H1 (cell line): ENCODE measurements around the gene BMI1. TPM values are rescaled to one million over a fixed set of nuclear protein-coding genes. Genes with fewer than 3 reads are reported as not detected.

Source experiments
- CTCF ChIA-PET: fragments of 300-600 bp; sonication (Branson Sonifier 250); formaldehyde crosslinking; loops from one replicate; lab custom pipeline; 2021; ENCODE audit not compliant: partially characterized antibody; lab: Charles Lee
- POLR2A ChIA-PET: fragments of 300-600 bp; sonication (Branson Sonifier 250); formaldehyde crosslinking; loops from one replicate; lab custom pipeline; 2021; ENCODE audit warnings: inconsistent platforms; ENCODE audit not compliant: partially characterized antibody; lab: Charles Lee
- DNase-seq, 2 experiments: peaks; one replicate each; pipeline versions ENCODE4 v3.0.0 to v3.0.0-alpha.2; 2010 to 2022; ENCODE audit warnings: low spot score in 2 of 2, low read depth in 1 of 2, mixed read lengths in 1 of 2
- FAIRE-seq: peaks from 2 replicates; lab custom pipeline; 2011; peaks lifted over from hg19 to GRCh38; lab: Jason Lieb, UNC
- H2AFZ ChIP-seq: 2 replicates; pipeline ENCODE4 v1.8.1; 2012; ENCODE audit warnings: low read length, inconsistent platforms
- H2AK5ac ChIP-seq: 2 replicates; pipeline ENCODE4 v1.6.1; 2013; ENCODE audit warnings: low read depth, low read length
- H2BK120ac ChIP-seq: replicated peaks from 2 replicates; pipeline ENCODE3; 2013; ENCODE audit warnings: low read depth, low read length, inconsistent platforms
- H2BK12ac ChIP-seq: 2 replicates; pipeline ENCODE4 v1.6.1; 2013; ENCODE audit warnings: low read depth, low read length
- H2BK15ac ChIP-seq: 2 replicates; pipeline ENCODE4 v1.6.1; 2013; ENCODE audit warnings: low read length
- H2BK20ac ChIP-seq: 2 replicates; pipeline ENCODE4 v1.6.1; 2013; ENCODE audit warnings: low read length
- H2BK5ac ChIP-seq: 2 replicates; pipeline ENCODE4 v1.6.1; 2013; ENCODE audit warnings: low read depth, low read length
- H3K14ac ChIP-seq: 2 replicates; pipeline ENCODE4 v1.6.1; 2013; ENCODE audit warnings: inconsistent platforms; ENCODE audit not compliant: insufficient read length
- H3K18ac ChIP-seq: 2 replicates; pipeline ENCODE4 v1.6.1; 2013; ENCODE audit warnings: low read length; ENCODE audit errors: extremely low read depth
- H3K23ac ChIP-seq: 2 replicates; pipeline ENCODE4 v1.6.1; 2013; ENCODE audit warnings: inconsistent platforms; ENCODE audit not compliant: insufficient read length
- H3K23me2 ChIP-seq: 2 replicates; pipeline ENCODE4 v1.6.1; 2013; ENCODE audit warnings: low read depth, low read length
- H3K27ac ChIP-seq: 2 replicates; pipeline ENCODE4 v1.6.1; 2011; ENCODE audit warnings: low read depth, low read length, inconsistent platforms
- H3K27me3 ChIP-seq, 4 experiments: replicated peaks in 1 of 4; 1 replicate in 1 of 4; 2 replicates in 3 of 4; pipeline versions ENCODE4 v1.6.1 to v1.8.1; 2011 to 2013; ENCODE audit warnings: low read length in 3 of 4, mild to moderate bottlenecking in 3 of 4, inconsistent platforms in 2 of 4, mixed read lengths in 2 of 4, moderate library complexity in 1 of 4; ENCODE audit not compliant: control insufficient read depth in 3 of 4, insufficient read depth in 3 of 4; ENCODE audit errors: extremely low read depth in 1 of 4
- H3K36me3 ChIP-seq, 4 experiments: 2 replicates each; pipeline versions ENCODE4 v1.6.1 to v1.8.1; 2011 to 2013; ENCODE audit warnings: mild to moderate bottlenecking in 4 of 4, low read length in 3 of 4, moderate library complexity in 2 of 4, control low read depth in 1 of 4, inconsistent platforms in 1 of 4; ENCODE audit not compliant: insufficient read depth in 4 of 4, control insufficient read depth in 2 of 4
- H3K4ac ChIP-seq: replicated peaks from 2 replicates; pipeline ENCODE3; 2013; ENCODE audit warnings: low read length, low read depth, mixed read lengths, inconsistent platforms; ENCODE audit not compliant: insufficient read length
- H3K4me1 ChIP-seq, 4 experiments: replicated peaks in 1 of 4; 1 replicate in 1 of 4; 2 replicates in 3 of 4; pipeline versions ENCODE4 v1.6.1 to v1.8.1; 2011 to 2013; ENCODE audit warnings: low read length in 3 of 4, inconsistent platforms in 2 of 4, mixed read lengths in 1 of 4; ENCODE audit not compliant: insufficient read depth in 4 of 4, control insufficient read depth in 3 of 4
- H3K4me2 ChIP-seq, 2 experiments: 2 replicates each; pipeline versions ENCODE4 v1.6.1 to v1.8.1; 2011 to 2013; ENCODE audit warnings: low read depth in 2 of 2, low read length in 2 of 2, control low read depth in 1 of 2, inconsistent platforms in 1 of 2, mild to moderate bottlenecking in 1 of 2; ENCODE audit not compliant: insufficient read depth in 1 of 2
- H3K4me3 ChIP-seq, 4 experiments: fragments of 200-600, 300-600 bp in 1 of 4; sonication (generic), shearing (Covaris generic), sonication (Bioruptor Twin) in 1 of 4; 2 replicates each; pipeline versions ENCODE4 v1.5.1 to v1.8.1; 2011 to 2016; ENCODE audit warnings: low read length in 4 of 4, low read depth in 3 of 4, control low read depth in 2 of 4, inconsistent platforms in 2 of 4, mild to moderate bottlenecking in 2 of 4, mixed read lengths in 1 of 4, moderate library complexity in 1 of 4; ENCODE audit not compliant: insufficient read depth in 2 of 4; ENCODE audit errors: extremely low read depth in 1 of 4
- H3K56ac ChIP-seq: replicated peaks from 2 replicates; pipeline ENCODE3; 2013; ENCODE audit warnings: low read depth, mild to moderate bottlenecking, mixed read lengths, low read length, inconsistent platforms; ENCODE audit not compliant: insufficient read length
- H3K79me1 ChIP-seq: 2 replicates; pipeline ENCODE4 v1.6.1; 2013; ENCODE audit warnings: low read depth, low read length, control low read depth
- H3K79me2 ChIP-seq, 2 experiments: 2 replicates each; pipeline versions ENCODE4 v1.6.1 to v1.8.1; 2012 to 2013; ENCODE audit warnings: low read length in 2 of 2, mild to moderate bottlenecking in 2 of 2, inconsistent platforms in 1 of 2; ENCODE audit not compliant: insufficient read depth in 2 of 2, control insufficient read depth in 1 of 2
- H3K9ac ChIP-seq, 4 experiments: replicated peaks in 1 of 4; 1 replicate in 1 of 4; 2 replicates in 3 of 4; pipeline versions ENCODE4 v1.6.1 to v1.8.1; 2011 to 2013; ENCODE audit warnings: low read depth in 3 of 4, low read length in 3 of 4, control low read depth in 2 of 4, mild to moderate bottlenecking in 2 of 4, moderate library complexity in 2 of 4, inconsistent platforms in 1 of 4; ENCODE audit errors: extremely low read depth in 1 of 4
- H3K9me3 ChIP-seq, 2 experiments: 2 replicates each; pipeline versions ENCODE4 v1.6.1 to v1.8.1; 2012 to 2013; ENCODE audit warnings: mild to moderate bottlenecking in 2 of 2, moderate library complexity in 2 of 2, control low read depth in 1 of 2, inconsistent platforms in 1 of 2, low read depth in 1 of 2, low read length in 1 of 2, mixed read lengths in 1 of 2; ENCODE audit not compliant: insufficient read depth in 2 of 2
- H4K20me1 ChIP-seq, 2 experiments: replicated peaks in 1 of 2; 2 replicates each; pipeline versions ENCODE3 to v1.8.1; 2011 to 2013; ENCODE audit warnings: inconsistent platforms in 2 of 2, low read length in 2 of 2, mild to moderate bottlenecking in 1 of 2; ENCODE audit not compliant: insufficient read depth in 2 of 2, control insufficient read depth in 1 of 2
- H4K5ac ChIP-seq: 2 replicates; pipeline ENCODE4 v1.6.1; 2013; ENCODE audit warnings: low read length, low read depth, mixed read lengths, inconsistent platforms; ENCODE audit not compliant: insufficient read length
- H4K8ac ChIP-seq: 2 replicates; pipeline ENCODE4 v1.8.0; 2013; ENCODE audit warnings: mild to moderate bottlenecking, moderate library complexity, low read length, inconsistent platforms; ENCODE audit not compliant: insufficient read depth; ENCODE audit errors: extremely low read depth
- H4K91ac ChIP-seq: replicated peaks from 2 replicates; pipeline ENCODE3; 2013; ENCODE audit warnings: low read length, mixed read lengths, inconsistent platforms; ENCODE audit not compliant: insufficient read length
- CBX5 ChIP-seq: fragments of 300-800, 300-1000 bp; sonication (generic); IDR thresholded peaks from 2 replicates; pipeline ENCODE4 v1.7.1; 2016; ENCODE audit warnings: antibody characterized with exemption, low read length, low read depth
- GTF2F1 ChIP-seq: IDR thresholded peaks from 2 replicates; pipeline ENCODE4 v1.6.1; 2012; ENCODE audit warnings: low read depth, low read length, improper control_type of control experiment, borderline replicate concordance
- HDAC2 ChIP-seq, 2 experiments: fragments of 300-600 bp in 1 of 2; sonication (generic) in 1 of 2; IDR thresholded peaks; 2 replicates each; pipeline ENCODE4 v1.6.1; 2011 to 2012; ENCODE audit warnings: low read depth in 2 of 2, low read length in 2 of 2, mild to moderate bottlenecking in 2 of 2, moderate library complexity in 2 of 2, borderline replicate concordance in 1 of 2, inconsistent platforms in 1 of 2
- JUN ChIP-seq: IDR thresholded peaks from 2 replicates; pipeline ENCODE4 v1.6.1; 2011; ENCODE audit warnings: low read depth, mild to moderate bottlenecking, improper control_type of control experiment, low read length
- KDM4A ChIP-seq: IDR thresholded peaks from one replicate; pipeline ENCODE4 v1.7.1; 2012; ENCODE audit warnings: low read depth, mild to moderate bottlenecking, moderate library complexity, low read length, inconsistent platforms; ENCODE audit not compliant: severe bottlenecking
- RNF2 ChIP-seq: fragments of 200-900, 300-1000 bp; sonication (generic); IDR thresholded peaks from 2 replicates; pipeline ENCODE4 v1.7.1; 2016; ENCODE audit warnings: borderline replicate concordance, low read depth, mild to moderate bottlenecking, antibody characterized with exemption, low read length; ENCODE audit not compliant: poor library complexity, severe bottlenecking; ENCODE audit errors: missing control alignments
- SIX5 ChIP-seq: IDR thresholded peaks from 2 replicates; pipeline ENCODE4 v1.6.1; 2011; ENCODE audit warnings: mild to moderate bottlenecking, low read depth, low read length
- SUZ12 ChIP-seq: fragments of 200-600 bp; sonication (generic); IDR thresholded peaks from 2 replicates; pipeline ENCODE4 v1.6.1; 2012; ENCODE audit warnings: mild to moderate bottlenecking, inconsistent platforms, low read length, moderate library complexity, mixed read lengths
- ZNF274 ChIP-seq: IDR thresholded peaks from 2 replicates; pipeline ENCODE4 v1.7.0; 2012; ENCODE audit warnings: low read length, borderline replicate concordance; ENCODE audit errors: extremely low read depth
- polyA plus RNA-seq, 7 experiments: library from polyadenylated mRNA; depleted of rRNA in 3 of 7; stranded (reverse) in 5 of 7; unstranded in 2 of 7; fragments of >200 nt in 5 of 7; fragments of 200-250 nt in 2 of 7; gene quantifications; 1 replicate in 5 of 7; 2 replicates in 1 of 7; 4 replicates in 1 of 7; pipeline versions ENCODE4 v1.2.1 to v1.2.3, GENCODE V29; 2011 to 2013; ENCODE audit warnings: missing spikeins in 2 of 7, mixed read lengths in 2 of 7
- total RNA-seq: library from RNA; stranded (reverse); fragmentation: NEBNext Ultra II Directional; extraction: Animal tissue kit (Norgen Biotek cat#: 25700); gene quantifications from 2 replicates; pipeline ENCODE4 v1.2.1, GENCODE V29; 2021

BMI1 gene
- total and polyA plus RNA-seq, 2 of the 8 experiments (the other 6 are each of a cell fraction or from before 2014, with no cell fraction given) = 2.8 to 10.7 TPM

GRCh38 chr10:22366435-22366703, 45.5 kb downstream of the BMI1 start:
- H2AFZ ChIP-seq = no peak overlapping the region
- no peak for TF ChIP-seq KDM4A
- no peak for TF ChIP-seq JUN
- TF ChIP-seq SUZ12 = no peak
- TF ChIP-seq RNF2 = no peak
- TF ChIP-seq ZNF274 = no peak
- no peak for TF ChIP-seq HDAC2 (IDR thresholded peaks at IDR 0.05; ENCODE audit: borderline replicate concordance in 1 of 2, low read depth in 2 of 2, low read length in 2 of 2)
- no peak for TF ChIP-seq GTF2F1
- TF ChIP-seq CBX5 = no peak
- TF ChIP-seq SIX5 = no peak

More at GRCh38 chr10:22366435-22366703, 45.5 kb downstream of the BMI1 start:
- no peaks in the 10 kb centered on the region for H3K4me1 ChIP-seq
- no peak overlapping the region for H3K9ac ChIP-seq
- no peak overlapping the region for H3K23ac ChIP-seq
- no peak overlapping the region for H2BK15ac ChIP-seq
- no peak overlapping the region for H3K4me2 ChIP-seq
- no peaks in the 10 kb centered on the region for H3K79me2 ChIP-seq
- H3K27ac ChIP-seq = no peak overlapping the region
- H3K18ac ChIP-seq = no peak overlapping the region
- H3K9me3 ChIP-seq = no peaks in the 10 kb centered on the region
- H3K4me3 ChIP-seq = no peak overlapping the region
- no peak for DNase-seq
- H3K36me3 ChIP-seq = no peaks in the 10 kb centered on the region
- POLR2A ChIA-PET = no interaction called here
- H3K27me3 ChIP-seq = no peaks in the 10 kb centered on the region
- H2AK5ac ChIP-seq = no peak overlapping the region
- H2BK5ac ChIP-seq = no peak overlapping the region
- H3K56ac ChIP-seq = no peak overlapping the region
- H3K4ac ChIP-seq = no peak overlapping the region
- H4K20me1 ChIP-seq = peaks cover 0 to 1% of the 10 kb centered on the region in 2 experiments
- no peak overlapping the region for H2BK120ac ChIP-seq
- H3K14ac ChIP-seq = no peak overlapping the region
- H4K8ac ChIP-seq = no peak overlapping the region
- no peak overlapping the region for H4K91ac ChIP-seq
- no peak for FAIRE-seq
- H3K23me2 ChIP-seq = no peaks in the 10 kb centered on the region
- no peak overlapping the region for H4K5ac ChIP-seq
- H2BK20ac ChIP-seq = no peak overlapping the region
- no peaks in the 10 kb centered on the region for H3K79me1 ChIP-seq
- CTCF ChIA-PET = no interaction called here
- H2BK12ac ChIP-seq = no peak overlapping the region
